Uterus (tissue), 2 donors: ENCODE data around the gene PDE5A.

Source experiments
- POLR2A ChIP-seq, 2 donors: fragments of 450-650 bp; IDR thresholded peaks; one replicate each; pipeline ENCODE4 v1.6.1; 2016; ENCODE audit warnings: antibody characterized with exemption in 2 of 2, mild to moderate bottlenecking in 1 of 2, moderate library complexity in 1 of 2
- TF ChIP-seq, protein P1 (sequence below), 4 experiments: fragments of 200-600 bp in 2 of 4; fragments of 450-650 bp in 2 of 4; sonication (generic) in 2 of 4; IDR thresholded peaks; one replicate each; pipeline ENCODE4 v1.5.1; 2016 to 2019; ENCODE audit warnings: antibody characterized with exemption in 4 of 4, mild to moderate bottlenecking in 2 of 4, moderate library complexity in 1 of 4

DNA sequence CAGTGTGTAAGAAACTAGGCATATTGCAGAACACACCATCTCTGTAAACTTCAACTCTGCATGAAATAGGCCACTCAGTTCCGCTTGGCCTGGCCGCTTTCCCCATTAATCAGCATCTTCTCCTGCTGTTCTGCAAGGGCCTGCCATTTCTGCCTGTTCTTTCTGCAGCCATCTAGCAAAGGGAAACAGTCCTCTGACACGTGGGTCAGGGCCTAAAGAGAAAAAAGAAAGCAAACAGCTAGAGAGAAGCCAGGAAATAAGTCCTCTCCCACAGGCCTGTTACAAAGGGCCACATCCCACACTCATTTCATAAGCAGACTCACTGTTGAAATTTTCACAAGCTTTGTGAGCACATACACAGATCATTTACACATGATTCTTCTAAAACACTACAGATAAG, 130.1 kb downstream of the PDE5A start:
- TF ChIP-seq, protein P1, sequence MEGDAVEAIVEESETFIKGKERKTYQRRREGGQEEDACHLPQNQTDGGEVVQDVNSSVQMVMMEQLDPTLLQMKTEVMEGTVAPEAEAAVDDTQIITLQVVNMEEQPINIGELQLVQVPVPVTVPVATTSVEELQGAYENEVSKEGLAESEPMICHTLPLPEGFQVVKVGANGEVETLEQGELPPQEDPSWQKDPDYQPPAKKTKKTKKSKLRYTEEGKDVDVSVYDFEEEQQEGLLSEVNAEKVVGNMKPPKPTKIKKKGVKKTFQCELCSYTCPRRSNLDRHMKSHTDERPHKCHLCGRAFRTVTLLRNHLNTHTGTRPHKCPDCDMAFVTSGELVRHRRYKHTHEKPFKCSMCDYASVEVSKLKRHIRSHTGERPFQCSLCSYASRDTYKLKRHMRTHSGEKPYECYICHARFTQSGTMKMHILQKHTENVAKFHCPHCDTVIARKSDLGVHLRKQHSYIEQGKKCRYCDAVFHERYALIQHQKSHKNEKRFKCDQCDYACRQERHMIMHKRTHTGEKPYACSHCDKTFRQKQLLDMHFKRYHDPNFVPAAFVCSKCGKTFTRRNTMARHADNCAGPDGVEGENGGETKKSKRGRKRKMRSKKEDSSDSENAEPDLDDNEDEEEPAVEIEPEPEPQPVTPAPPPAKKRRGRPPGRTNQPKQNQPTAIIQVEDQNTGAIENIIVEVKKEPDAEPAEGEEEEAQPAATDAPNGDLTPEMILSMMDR (IDR thresholded peaks at IDR 0.05) = no peak
- no peak for TF ChIP-seq POLR2A (IDR thresholded peaks at IDR 0.05)
